NCI-H1930 (cell line): ENCODE data around the gene ZDHHC9.
A peak's percentile ranks its signal among the peaks of the same experiment; 100 is the strongest.
"Not testable (repeated sequence)": the region's sequence is repeated elsewhere in the genome, so short reads cannot be mapped to it uniquely, and the experiment has no call there.

Experiments used
- DNase-seq, 2 experiments: peaks; one replicate each; lab custom pipeline; 2025; lab: John Stamatoyannopoulos, UW

The ZDHHC9 gene

DNA sequence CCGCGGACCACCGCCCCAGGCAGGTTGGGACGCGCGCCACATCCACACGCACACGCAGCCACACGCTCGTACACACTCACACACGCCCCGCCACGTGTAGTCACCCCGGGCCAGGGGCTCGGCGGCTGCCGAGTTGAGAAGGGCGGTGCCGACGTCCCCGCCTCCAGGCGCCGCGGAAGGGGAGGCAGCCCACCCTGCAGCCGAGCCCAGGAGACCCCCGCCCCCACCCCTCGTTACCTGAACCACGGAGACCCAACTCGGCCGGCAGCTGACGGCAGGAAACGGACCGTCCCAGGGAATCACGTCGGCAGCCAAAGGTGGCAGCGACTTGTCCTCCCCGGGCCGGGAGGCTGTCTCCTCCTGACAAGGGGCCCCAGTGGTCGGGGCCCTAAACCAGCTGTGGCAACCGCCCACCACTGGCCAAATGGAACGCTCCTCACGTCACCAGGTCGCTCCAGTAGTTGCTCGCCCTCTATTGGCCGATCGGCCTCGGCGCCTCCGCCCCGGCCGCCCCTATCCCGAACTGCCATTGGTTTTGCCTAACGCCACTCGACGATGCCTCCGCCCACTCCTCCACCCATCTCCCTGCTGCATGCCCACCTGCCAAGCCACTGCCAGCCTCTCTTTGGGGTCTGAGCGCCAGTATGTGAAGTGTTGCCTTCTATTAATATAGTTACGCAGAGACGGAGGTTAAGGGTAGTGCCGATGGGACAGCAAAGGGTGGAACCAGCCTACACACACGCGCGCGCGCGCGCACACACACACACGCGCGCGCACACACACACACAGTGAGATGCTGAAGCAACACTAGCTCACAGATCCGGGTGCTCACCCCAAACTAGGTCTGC, at the start of gene ZDHHC9:
ZDHHC9 (minus strand) TSS at position 428 of the 848 bp plus-strand sequence. CDS start 1,941 bp downstream, outside the sequence.
- peak; percentile 71 to 80 for DNase-seq

DNA sequence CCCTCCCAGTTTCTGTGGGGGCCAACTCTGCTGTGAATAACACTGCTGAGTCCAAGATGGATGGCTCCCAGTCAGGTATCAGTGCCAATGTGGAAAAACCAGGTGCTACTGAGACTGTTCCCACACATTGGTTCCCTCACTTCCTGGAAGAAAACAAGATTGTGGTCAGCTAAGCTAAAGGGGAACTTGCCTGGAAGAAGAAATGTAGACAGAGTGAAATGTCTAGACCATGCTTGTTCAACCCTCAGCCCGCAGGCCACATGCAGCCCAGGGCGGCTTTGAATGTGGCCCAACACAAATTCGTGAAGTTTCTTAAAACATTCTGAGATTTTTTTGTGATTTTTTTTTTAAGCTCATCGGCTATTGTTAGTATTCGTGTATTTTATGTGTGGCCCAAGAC, 33.7 kb upstream of the ZDHHC9 start:
- no peak for DNase-seq

DNA sequence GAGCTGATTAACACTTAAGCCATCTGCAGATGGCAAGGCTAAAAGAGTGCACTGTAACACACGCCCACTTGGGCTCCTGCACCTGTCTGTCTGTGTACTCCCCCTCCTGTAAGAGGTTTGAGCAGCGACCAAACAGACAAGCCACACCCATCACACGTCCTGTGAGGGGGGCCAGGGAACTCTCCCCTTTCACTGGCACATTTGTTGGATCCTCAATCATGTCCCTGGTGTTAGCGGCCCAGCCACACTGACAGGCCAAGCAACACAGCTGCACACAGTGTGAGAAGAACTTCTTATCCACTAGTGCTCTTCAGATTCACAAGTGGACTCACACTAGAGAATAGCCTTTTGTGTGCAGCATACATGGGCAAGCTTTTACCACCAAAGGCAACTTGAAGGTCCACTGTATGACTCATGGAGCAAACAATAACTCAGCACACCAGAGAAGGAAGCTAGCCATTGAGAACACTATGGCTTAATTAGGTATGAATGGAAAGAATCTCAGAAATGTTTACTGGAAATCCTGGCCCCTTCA, 33.2 kb upstream of the ZDHHC9 start:
- no peak for DNase-seq

GRCh38 chrX:129875669-129876068, 32.0 kb upstream of the ZDHHC9 start:
- DNase-seq: no peak

DNA sequence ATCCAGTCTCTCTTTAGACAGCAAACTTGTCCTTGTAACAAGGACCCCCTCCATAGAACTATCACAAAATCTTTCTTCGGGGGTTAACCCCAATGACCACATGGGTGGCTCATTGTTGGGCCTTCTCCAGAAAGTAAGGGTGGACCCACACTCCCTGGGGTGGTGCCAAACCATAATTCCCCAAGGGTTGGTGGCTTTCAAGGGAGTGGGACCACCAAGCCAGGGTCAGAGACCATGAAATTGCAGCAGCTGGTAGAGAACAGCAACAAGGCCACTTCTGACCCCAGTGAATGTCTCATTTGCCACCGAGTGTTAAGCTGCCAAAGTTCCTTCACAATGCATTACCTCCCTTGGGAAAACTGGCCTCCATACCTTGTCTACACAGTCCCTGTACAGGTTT, 28.8 kb upstream of the ZDHHC9 start:
- DNase-seq: no peak

DNA sequence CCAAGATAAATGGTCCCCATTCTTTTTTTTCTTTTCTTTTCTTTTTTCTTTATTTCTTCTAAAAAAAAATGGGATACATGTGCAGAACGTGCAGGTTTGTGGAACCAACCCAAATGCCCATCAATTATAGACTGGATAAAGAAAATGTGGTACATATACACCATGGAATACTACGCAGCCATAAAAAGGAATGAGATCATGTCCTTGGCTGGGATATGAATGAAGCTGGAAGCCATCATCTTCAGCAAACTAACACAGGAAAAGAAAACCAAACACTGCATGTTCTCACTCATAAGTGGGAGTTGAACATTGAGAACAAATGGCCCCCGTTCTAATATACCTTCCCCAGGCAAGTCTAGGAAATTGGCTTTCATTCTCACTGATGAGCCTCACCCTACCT, 22.6 kb upstream of the ZDHHC9 start:
- DNase-seq: not testable (repeated sequence)

DNA sequence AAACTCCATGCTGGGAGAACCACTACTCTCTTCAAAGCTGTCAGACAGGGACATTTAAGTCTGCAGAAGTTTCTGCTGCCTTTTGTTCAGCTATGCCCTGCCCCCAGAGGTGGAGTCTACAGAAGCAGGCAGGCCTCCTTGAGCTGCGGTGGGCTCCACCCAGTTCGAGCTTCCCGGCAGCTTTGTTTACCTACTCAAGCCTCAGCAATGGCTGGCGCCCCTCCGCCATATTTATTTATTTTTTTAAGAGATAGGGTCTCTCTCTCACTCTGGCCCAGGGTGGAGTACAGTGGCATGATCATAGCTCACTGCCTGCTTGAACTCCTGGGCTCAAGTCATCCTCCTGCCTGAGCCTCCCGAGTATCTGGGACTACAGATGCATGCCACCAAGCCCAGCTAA, 15.4 kb upstream of the ZDHHC9 start:
- not testable (repeated sequence) for DNase-seq

- not testable (repeated sequence) for DNase-seq
Measured at GRCh38 chrX:129851825-129852224, 8.1 kb upstream of the ZDHHC9 start.

DNA sequence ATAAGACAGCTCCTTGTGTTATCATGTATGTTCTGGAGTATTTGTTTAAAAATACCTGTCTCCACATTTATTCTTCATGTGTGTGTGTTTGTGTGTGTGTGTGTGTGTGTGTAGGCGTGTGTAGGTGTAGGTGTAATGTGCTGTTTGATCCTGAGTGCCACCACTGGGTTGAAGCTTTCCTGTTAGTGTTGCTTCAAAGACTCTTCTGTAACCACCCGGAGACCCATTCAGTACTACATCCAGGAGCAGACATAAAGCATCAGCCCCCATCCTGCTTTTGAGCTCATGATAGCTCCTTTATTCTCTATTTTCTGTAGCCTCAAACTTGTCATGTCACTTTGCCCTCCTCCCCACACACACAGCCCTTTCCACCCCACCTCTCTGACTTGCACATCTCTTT, 3.0 kb upstream of the ZDHHC9 start:
- no peak for DNase-seq

DNA sequence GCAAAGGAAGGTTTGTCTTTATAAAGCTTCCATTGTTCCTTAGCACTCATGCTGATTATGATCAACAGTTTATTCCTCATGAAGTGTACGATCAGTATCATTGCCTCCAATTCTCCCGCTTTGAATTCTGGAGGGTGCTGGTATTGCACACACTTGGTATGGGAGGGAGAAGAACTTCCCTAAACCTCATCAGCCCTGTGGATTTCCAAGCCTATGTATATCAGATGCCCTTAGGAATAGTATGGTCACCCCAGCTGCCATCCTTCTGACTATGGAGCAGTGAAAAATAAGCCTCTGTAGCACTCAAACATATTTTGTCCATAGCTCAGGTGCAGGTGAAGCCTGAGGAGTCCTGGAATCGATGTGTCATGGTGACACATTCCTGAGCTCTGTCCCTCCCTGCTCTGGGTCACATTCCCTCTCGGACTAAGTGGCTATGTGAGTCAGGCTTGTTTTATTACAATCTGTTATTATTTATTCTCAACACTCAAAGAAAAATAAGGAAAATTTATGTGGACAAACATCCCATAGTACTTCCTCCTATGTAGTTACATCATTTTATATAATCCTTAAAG, 2.0 kb upstream of the ZDHHC9 start:
- DNase-seq: no peak

DNA sequence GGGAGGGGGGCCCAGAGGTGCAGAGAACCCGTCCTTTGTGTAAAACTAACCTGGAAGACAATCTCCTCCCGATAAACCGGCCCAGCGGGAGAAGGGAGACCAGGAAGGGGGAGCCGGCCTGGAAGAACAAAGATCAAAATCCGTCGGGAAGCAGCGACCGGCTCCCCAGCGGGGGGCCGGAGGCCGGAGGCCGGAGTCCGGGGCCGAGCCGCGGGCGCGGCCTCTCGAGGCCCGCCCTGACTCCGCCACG, 552 bp downstream of the ZDHHC9 start:
- no peak for DNase-seq

DNA sequence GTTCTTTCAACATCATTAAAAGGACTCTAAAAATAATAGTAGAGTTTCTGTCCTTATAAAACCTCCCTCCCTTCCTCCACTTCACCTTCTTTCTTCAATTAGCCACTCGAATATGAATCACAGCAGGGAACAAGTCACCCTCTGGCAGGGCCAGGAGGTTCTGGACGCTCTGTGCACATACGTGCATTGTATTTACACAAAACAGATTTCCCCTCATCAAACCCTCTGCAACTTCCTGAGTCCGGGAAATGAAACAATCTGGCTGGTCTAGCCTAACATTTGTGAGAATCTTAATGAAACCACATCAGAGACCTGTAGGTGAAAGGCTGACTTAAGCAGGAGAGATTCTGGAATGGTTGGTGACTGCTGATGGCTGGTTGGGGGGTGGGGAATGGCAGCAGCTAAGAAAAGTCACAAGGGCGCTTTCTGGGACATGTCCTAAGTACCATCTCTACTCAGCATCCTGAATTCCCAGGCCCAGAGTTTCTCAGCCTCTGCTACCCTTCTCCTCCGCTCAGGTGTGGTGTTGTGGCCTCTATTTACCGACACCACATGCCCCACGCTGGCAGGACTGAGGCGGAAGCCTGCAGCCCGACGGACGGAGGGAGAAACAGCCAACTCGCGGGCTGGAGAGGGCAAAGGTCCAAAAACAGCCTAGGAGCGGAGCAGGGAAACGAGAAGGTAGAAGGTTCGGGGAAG, 1.0 kb downstream of the ZDHHC9 start:
- no peak for DNase-seq

- no peak for DNase-seq
Measured at GRCh38 chrX:129840344-129840743, 3.3 kb downstream of the ZDHHC9 start.

GRCh38 chrX:129836827-129837226, 6.9 kb downstream of the ZDHHC9 start:
- no peak for DNase-seq

DNA sequence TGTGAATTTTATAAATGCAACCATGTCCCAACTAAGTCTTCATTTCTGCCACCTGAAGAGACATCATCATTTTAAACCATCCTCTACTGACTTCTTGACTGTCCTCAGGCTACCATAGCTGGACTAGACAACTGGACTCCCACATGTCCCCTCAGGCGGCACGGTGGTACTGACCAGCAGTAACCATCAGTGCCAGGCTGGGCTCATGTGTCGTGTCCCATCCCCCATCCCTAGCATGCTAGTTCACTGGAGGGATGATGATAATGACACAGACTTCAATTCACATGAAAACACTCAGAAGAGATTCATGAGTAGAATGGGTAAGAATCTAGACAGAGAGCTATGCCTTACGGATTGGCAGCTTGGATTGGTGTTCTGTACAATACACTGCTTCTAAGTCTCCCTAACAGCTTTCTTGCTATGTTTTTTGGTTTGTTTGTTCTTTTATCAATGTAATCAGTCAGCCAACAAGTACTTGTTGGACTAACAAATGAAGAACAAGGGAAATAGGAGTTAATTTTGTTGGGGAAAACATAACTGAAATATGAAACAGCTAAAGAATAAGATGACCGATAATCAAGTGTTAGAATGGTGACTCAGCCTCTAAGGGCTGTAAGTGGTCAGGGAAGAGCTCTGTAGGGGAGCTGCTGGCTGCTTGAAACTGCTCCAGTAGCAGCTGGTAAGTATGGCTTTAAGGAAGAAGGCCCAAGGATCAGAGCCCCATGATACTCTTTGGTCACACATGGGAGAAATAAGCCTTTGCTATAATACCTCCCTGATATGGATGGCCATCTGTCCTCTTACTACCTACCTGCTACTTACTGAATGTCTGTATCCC, 10.3 kb downstream of the ZDHHC9 start:
- no peak for DNase-seq

DNA sequence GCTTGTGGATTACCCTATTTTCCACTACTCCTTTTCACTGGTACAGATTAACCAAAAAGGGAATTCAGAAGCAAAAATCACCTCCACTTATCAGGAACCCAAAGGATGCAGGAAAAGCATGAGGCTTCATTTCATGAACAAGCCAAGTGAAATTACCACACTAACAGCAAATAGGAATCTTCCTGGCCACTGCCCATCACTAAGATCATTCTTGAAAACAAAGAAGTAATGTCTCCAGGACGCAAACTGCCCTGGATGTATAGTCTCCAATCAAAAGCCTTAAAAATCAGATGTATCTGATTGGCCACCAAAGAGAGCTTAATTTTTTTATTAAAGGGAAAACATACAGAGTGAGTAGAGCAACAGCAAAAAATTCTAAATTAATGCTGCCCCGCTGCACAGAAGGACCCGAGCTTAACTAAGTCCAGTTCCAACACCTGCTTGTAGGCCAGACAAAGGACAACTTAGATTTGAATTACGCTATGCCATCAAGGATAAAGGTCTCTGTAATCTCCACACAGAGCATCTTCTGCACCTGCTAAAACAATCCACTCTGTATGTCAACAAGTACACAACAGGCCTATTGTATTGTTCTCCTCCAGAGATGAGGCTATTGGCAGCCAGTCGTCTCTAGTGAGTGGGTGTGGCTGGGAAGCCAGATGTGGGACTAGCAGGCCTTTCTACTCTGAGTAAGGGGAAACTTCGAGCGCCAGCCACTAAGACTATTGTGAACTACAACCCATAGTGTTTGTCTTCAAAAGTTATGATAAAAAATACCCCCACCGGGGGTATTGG, 12.4 kb downstream of the ZDHHC9 start:
- peak; percentile 58 to 67 for DNase-seq

DNA sequence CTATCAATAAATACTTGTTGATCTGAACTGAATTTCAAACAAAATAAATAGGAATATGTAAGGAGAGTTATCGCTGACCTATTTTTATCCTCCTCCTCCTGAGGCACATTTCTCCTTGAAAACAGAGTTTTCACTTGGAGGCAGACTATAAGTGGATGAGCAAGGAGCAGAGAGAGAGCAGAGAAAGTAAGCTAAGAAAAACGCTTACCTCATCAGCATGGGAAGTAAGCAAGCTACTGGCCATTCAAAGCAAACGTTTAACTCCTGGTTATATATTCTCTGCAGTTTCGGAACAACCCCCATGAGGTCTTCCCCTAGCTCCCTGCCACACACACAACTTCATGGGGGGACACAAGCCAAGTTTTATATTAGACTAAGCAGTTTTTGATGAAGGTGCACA, 13.2 kb downstream of the ZDHHC9 start:
- DNase-seq: no peak

DNA sequence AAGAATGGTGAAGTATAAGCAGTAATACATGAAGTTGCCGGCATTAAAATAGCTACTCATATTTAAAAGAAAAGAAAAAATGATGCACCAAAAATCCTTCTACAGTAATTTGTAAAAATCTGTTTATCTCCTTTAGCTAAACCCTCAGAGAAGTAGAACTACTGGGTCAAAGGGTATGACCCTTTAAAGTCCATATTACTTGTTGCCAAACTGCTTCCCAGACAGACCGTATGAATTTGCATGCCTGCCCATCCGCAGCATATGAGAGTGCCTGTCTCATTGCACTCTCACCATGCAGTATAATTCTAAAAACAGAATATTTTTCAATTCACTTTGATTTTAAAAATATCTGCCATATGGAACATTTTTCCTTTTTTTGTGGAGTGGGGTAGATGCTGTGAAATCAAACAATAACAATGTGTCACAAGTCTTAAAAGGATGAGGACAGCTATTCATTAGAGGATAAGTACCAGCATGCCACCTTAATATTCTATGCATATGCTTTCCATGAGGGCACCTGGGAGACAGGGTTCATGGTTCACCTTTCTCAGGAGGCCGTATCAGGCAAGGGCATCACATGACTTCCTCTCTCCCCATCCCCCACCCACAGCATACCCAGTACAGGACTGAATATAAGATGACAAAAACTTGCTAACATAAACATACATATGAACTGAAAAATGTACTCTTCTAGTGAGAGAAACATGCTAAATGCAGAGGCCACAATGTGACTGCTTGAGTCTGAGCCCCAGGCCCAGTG, 17.8 kb downstream of the ZDHHC9 start:
- no peak for DNase-seq

GRCh38 chrX:129824620-129825019, 19.1 kb downstream of the ZDHHC9 start:
- no peak for DNase-seq

GRCh38 chrX:129823522-129823921, 20.2 kb downstream of the ZDHHC9 start:
- DNase-seq: no peak

DNA sequence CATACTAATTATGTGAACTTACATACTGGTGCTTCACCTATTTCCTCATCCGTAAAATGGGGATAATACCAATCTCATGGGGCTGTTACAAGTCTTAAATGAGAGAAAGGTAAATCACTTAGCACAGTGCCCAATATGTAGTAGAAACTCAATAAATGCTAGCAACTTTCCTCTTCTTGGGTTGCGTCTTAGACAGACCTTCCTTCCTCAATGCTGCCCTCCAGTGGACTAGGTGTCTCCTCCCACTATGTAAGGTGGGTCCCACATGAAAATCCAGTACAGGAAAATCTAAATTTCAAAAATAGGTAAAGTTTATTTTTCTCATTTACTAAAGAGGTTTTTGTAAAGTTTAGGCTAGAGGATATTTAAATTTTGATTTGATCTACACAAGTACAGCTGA, 20.6 kb downstream of the ZDHHC9 start:
- DNase-seq: no peak
